ENCODE results near the gene SUMF1.
"Not testable (repeated sequence)": the region's sequence is repeated elsewhere in the genome, so short reads cannot be mapped to it uniquely, and the experiment has no call there.

Gene SUMF1

DNA sequence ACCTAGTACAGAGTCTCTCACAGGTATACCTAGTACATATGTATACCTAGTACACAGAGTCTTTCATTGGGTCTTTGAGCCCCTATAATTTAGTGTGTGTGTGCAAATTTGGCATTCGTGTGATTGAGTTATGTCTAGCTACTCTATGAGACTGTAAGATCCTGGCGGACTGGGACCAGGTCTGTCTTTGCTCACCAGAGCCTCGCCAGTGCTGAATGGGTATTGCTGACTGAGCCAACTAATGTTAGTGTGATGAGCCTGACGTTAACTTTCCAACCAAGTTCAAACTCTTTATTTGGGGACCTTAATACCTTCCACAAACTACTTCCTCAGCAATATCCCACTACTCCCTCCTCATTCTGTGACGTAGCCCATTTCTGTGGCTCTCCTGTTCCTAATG lies 128.3 kb downstream of the SUMF1 start:
- no peak for DNase-seq (ENCODE audit: low read depth)

DNA sequence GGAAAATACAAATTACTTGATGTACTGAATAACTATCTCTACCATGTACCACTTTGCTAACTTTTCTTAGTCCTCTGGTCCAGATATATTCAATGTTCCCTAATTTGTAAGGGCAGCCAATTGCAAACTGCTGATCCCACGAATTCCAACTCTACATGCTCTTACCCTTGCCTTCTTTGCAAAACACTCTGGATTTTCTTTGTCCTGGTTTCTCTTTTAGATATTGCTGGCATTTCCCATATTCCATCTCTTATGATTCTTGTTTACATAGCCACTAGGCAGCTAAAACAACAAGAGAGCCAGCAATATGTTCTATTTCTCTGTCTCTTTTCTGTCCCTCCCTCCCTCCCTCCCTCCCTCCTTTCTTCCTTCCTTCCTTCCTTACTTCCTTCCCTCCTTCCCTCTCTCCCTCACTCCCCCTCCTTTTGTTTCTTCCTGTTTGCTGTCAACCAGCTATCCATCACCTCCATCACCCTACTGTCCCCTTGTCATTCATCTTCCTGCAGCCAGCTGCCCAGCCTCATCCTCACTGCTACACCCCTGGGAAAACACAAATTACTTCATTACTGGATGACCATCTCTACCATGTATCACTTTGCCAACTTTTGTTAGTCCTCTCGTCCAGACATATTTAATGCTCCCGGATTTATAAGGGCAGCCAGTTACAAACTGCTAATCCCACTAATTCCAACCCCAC lies 130.1 kb downstream of the SUMF1 start:
- no peak for DNase-seq (ENCODE audit: low read depth)

DNA sequence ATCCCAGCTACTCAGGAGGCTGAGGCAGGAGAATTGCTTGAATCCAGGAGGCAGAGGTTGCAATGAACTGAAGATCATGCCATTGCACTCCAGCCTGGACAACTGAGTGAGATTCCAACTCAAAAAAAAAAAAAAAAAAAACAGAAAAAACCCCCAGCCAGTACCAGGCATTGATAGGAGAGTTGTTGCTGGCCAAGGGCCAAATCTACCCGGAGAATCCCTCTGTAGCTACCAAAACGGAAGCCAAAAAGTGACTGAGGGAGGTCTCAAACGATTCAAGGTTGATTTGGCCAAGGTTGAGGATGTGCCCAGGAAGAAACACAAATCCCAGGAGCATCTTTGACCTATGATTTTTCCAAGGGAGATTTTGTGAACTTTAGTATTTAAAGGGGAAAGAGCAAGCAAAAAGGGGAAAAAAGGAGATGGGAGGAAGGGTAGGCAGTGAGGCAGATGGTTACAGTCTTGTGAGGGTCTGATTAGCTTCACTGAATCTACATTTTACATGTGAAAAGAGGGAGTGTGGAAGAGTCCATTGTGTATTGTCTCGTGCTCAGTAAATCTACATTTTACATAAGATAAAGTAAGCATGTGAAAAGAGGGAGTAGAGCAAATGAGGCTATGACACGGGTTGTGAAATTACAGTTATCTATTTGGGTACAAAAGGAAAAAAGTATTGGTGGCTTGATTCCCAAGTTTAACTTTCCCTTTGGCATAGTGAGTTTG lies 131.1 kb downstream of the SUMF1 start:
- DNase-seq (ENCODE audit: low read depth), result no peak

DNA sequence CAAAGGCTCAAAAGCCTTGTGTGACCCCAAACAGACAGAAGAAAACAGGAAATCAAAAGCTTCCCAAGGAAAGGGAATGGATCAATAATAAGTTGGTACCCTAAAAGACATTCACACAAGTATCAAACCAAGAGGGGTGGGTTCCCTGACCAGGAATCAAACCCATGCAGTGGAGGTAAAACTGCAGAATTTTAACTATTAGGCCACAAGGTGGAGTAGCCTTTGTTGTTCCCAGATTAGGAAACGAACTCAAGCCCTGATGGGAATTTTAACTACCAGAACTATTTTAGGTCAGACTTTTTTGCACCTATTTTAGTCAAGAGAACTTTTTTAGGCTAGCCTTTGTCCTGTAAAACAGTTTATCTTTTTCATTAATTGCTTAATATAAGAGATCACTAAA lies 132.5 kb downstream of the SUMF1 start:
- DNase-seq (ENCODE audit: low read depth), result no peak

DNA sequence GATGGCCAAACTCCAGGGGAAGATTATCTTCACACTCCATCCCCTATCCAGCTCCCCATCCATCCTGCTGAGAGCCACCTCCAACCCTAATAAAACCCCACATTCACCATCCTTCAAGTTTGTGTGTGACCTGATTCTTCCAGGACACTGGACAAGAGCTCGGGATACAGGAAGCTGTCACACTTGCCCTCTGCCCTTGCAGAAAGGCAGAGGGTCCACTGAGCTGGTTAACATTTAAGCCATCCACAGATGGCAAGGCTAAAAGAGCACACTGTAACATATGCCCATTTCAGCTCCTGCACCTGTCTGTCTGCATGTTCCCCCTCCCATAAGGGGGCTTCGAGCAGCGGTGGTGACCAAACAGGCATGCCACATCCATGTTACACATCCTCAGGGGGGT lies 134.1 kb downstream of the SUMF1 start:
- no peak for DNase-seq (ENCODE audit: low read depth)

DNA sequence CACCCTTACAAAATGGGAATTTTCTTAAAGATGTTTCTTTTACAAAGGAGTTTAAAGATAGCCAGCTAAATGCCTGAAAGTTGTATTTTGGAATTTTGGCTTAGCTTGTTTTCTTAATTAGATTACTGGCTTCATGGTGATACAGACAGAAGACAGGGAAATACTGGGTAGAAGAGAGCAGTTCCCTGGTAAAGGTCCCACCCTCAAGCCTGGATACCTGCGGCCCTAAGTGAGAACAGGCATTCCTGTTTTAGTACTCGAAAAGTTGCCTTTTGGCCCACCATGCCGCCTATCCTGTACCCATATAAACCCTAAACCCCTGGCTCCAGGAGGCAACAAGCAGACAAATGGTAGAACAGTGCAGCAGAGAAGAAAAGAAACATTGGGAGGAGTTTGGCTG lies 134.5 kb downstream of the SUMF1 start:
- DNase-seq (ENCODE audit: low read depth), result no peak

DNA sequence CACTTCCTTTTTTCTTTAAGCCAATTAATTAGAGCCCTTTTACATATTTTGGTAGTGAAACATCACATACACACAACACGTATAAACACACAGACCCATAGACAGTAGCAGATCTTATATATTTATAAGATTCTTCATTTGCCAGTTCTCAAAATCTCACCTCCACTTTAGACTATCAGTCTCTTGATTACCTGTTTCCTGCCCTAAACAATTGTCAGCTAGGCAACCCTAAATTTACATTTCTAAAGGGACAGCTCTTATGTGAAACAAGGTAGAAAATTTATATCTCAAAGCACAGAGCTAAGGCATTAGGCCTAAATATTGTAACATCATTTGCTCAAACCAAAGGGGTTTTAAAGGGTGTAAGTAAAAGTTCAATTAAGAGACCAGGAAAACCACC lies 135.0 kb downstream of the SUMF1 start:
- DNase-seq (ENCODE audit: low read depth), result no peak

DNA sequence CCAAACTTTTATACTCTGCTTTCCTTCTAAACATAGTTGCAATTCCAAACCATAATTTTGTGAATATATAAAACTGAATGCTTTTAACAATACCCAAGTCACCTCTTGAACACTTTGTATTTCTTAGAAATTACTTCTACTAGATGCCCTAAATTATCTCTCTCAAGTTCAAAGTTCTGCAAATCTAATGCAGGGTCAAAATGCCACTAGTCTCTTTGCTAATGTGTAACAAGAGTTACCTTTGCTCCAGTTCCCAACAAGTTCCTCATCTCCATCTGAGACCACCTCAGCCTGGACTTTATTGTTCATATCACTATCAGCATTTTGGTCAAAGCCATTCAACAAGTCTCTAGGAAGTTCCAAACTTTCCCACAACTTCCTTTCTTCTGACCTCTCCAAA lies 137.3 kb downstream of the SUMF1 start:
- not testable (repeated sequence) for DNase-seq (ENCODE audit: low read depth)

DNA sequence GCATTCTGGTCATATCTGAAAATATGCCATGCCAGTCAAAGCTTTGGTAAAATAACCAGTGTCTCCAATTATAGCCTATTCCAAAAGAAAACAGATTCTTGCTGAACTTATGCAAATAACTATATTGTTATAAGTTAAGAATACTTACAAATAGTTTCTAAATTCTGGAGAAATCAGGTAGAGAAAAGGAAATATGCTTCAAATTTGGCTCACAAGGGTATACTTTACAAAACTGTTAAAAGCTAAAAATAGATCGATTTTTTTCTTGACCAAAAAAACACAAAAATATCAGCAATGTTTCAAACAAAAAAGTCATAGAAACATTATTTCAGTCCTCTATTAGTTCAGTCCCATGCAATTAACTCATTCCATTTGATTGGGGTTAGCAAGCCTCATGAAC lies 140.2 kb downstream of the SUMF1 start:
- DNase-seq (ENCODE audit: low read depth), result no peak

DNA sequence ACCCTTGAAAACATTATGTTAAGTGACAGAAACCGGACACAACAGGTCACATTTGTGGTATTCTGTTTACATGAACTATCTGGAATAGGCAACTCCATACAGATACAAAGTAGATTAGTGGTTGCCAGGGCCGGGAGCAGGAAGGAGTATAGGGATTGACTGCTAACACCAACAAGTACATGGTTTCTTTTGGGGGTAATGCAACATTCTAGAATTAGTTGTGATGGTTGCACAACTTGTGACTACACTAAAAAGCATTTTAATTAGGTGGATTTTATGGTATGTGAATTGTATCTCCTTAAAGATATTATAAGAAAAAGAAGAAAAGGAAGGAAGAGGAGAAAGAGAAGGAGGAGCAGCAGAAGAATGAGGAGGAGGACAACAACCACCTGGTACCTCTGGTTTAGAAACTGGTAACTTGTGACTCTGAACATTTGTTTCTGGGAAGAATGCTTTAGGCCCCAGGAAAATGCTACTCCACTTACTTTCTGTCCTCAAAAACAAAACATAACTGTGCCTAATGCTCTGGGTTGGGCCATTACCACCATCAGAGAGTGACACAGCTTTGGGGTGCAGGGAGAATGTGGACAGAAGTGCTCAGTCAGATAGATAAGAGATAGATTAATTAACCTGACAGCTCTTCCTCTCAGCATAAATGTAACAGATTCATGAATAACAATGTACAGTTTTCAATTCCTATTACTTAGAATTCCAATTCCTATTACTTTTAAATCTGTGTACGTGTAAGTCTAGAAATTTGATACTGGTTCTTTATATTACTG lies 143.6 kb downstream of the SUMF1 start:
- DNase-seq (ENCODE audit: low read depth), result peak; percentile 37

DNA sequence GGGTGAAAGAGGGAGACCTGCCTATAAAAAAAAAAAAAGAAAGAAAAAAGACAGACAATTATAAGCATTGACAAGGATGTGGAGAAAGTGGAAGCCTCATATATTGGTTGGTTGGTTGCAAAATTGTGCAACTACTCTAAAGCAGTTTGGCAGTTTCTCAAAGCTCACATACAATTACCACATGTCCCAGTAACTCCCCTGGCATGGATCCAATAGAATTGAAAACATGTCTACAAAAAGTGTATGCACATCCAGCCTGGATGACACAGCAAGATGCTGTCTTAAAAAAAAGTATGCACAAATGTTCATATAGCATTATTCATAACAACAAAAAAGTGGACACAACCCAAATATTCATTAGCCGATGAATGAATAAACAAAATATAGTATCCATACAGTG lies 144.4 kb downstream of the SUMF1 start:
- DNase-seq (ENCODE audit: low read depth), result peak; percentile 96

DNA sequence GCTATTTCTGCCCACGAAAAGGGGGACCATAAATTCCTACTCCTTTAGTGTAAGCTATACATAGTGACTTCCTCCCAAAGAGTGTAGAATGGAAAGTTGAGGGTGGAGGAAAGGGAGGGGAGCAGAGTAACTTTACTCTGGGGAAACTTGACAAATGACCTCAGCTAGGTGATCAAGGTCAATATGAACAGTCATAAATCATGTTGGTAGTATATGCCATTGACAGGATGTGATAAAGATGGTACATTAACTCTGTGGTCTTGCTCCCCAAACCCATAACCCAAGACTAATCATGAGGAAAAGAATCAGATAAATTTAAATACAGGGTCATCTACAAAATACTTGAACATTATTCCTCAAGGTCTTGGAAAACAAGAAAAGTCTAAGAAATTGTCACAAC lies 145.3 kb downstream of the SUMF1 start:
- no peak for DNase-seq (ENCODE audit: low read depth)

DNA sequence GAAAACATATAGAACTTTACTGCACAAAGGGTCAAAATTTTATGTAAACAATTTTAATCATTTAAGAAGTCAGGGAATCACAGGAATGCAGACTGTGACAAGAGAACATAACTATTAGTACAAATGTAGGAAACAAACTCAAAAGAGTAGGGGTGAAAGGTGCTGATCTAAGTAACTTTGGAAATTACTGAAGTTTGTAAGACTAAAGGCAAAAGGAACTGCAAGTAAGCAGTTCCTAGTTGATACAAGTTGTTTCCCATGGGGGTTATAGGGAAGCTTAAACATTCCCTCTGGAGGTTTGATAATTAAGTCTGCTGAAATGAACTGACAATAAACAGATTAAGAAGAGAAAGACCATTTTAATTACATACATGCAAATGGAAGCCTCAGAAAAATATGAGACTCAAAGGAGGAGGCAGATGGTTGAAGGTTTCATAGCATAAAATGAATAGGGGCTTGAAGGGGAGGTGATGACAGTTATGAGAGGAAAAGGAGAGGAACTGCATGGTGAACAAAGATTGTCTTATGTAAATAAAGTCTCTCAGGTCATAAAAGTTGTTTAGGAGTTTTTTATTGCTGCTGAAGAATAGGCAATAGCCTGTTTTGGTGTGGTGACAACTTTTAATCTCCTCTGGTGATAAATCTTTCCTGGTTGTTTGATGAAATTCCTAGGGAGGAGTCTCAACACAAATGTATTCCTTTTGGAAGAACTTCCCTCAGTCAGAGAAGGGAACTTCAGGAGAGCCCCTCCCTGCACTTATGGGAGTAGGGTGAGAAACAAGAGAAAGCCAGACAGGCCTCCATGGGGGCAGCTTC lies 146.8 kb downstream of the SUMF1 start:
- DNase-seq (ENCODE audit: low read depth), result no peak

DNA sequence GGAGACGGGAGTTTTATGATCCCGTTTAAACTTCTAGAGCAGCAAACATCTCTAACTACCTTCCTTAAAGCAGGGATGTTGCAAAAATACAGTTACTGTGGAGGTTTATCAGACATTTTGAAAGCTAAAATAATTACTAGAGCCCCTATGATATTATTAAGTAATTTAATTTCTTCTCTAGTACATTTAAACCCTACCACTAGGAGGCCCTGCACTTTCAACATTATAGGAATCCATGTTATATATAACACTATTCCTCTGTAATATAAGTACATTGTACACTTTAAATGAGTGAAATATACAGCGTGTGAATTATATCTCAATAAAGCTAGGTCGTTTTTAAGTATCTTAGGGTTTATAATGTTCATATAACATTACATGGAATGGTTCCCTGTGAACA lies 152.4 kb downstream of the SUMF1 start:
- DNase-seq (ENCODE audit: low read depth), result no peak

DNA sequence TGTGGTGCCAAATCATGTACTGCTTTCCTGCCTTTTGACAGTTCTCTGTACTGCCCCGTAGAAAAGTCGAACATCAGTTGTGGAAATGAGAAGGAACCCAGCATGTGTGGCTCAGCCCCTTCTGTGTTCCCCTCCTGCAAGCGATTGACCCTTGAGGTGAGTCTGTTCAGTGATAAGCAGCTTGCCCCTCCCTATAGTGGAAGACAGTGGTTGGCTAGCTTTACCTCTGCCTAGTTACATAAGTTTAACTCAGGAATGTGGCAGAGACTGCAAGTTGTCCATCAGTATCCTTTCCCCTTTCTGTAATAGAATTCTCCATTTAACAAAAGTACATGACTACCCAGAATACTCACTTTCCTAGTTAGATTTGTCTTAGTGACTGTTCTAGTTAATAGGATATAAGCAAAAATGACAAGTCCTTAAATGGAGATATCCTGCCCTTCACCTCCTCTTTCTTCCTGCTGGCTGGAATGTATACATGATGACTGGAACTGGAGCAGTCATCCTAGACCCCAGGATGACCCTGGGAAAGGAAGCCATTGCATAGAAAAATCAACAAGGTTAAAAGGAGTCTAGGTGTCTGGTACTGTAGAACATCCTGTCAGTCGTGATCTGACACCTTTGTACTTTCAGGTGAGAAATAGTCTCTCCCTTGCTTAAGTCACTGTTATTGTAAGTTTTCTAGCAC lies 153.3 kb downstream of the SUMF1 start:
- no peak for DNase-seq (ENCODE audit: low read depth)

DNA sequence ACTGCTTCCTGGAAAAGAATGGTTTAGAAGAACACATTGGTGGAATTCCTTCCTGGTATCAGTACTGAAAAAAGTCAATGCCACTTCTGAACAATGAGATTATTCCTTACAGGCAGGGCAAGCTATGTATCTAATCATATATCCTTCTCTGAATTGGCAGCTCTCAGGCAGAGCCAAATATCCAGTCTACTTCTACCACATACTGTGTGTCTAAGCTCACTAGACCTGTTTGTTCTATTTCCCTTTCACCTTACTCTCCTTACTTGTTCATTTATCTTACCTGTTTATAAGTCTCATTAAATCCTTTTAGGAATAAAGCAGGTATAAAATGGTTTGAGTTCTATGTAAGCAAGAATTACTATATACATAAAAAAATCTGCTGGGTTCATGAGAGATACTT lies 155.6 kb downstream of the SUMF1 start:
- DNase-seq (ENCODE audit: low read depth), result no peak
